H1 (cell line): ENCODE measurements around the gene GNAT2. TPM values are rescaled to one million over a fixed set of nuclear protein-coding genes. Genes with fewer than 3 reads are reported as not detected.

ENCODE experiments used
- ASH2L ChIP-seq: fragments of 200-600, 300-600 bp; sonication (generic); IDR thresholded peaks from one replicate; pipeline ENCODE4 v1.7.1; 2017; ENCODE audit warnings: low read length
- KDM1A ChIP-seq: fragments of 200-600, 300-600 bp; sonication (generic); IDR thresholded peaks from 2 replicates; pipeline ENCODE4 v1.7.1; 2016; ENCODE audit warnings: mild to moderate bottlenecking, low read length, borderline replicate concordance
- NRF1 ChIP-seq: IDR thresholded peaks from 2 replicates; pipeline ENCODE4 v1.6.1; 2011; ENCODE audit warnings: mild to moderate bottlenecking, low read depth, low read length, improper control_type of control experiment
- polyA plus RNA-seq, 7 experiments: library from polyadenylated mRNA; depleted of rRNA in 3 of 7; stranded (reverse) in 5 of 7; unstranded in 2 of 7; fragments of >200 nt in 5 of 7; fragments of 200-250 nt in 2 of 7; gene quantifications; 1 replicate in 5 of 7; 2 replicates in 1 of 7; 4 replicates in 1 of 7; pipeline versions ENCODE4 v1.2.1 to v1.2.3, GENCODE V29; 2011 to 2013; ENCODE audit warnings: missing spikeins in 2 of 7, mixed read lengths in 2 of 7
- total RNA-seq: library from RNA; stranded (reverse); fragmentation: NEBNext Ultra II Directional; extraction: Animal tissue kit (Norgen Biotek cat#: 25700); gene quantifications from 2 replicates; pipeline ENCODE4 v1.2.1, GENCODE V29; 2021

Gene GNAT2
- total and polyA plus RNA-seq, 2 of the 8 experiments (the other 6 are each of a cell fraction or from before 2014, with no cell fraction given), result 0.05 TPM; not detected in 1

- TF ChIP-seq NRF1 (no peak), ASH2L (no peak), KDM1A (no peak)
Observed at GRCh38 chr1:109652402-109652801, 33.0 kb upstream of the GNAT2 start (continued).
